HG03045 (cell line): ENCODE results near the gene FBXL7.

Source experiments
- ATAC-seq: cut with Tn5 transposase; IDR thresholded peaks from one replicate; pipeline ENCODE4 v1.9.1; 2021; ENCODE audit warnings: mild to moderate bottlenecking, moderate library complexity; ENCODE audit not compliant: unreplicated experiment

The FBXL7 gene

GRCh38 chr5:15538516-15538915 lies 38.5 kb downstream of the FBXL7 start:
- ATAC-seq, result no peak

DNA sequence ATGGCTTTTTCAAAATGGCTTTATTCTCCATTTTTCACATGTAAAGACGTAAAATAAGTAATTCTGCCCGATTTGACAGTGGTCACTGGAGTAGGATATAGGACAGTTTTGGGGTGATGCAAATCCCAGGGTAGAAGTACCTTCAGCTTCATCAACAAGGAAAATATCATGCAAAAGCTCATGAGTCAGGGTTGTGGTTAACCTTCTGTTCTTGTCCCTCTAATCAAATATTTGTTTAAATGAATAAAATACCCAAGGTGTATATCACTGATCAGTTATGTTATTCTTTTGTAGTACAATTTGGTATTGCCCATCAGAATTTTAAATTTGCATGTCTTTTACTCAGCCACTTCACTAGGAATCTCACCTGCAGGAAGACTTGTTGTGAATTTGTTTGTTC lies 40.0 kb downstream of the FBXL7 start:
- ATAC-seq, result no peak

DNA sequence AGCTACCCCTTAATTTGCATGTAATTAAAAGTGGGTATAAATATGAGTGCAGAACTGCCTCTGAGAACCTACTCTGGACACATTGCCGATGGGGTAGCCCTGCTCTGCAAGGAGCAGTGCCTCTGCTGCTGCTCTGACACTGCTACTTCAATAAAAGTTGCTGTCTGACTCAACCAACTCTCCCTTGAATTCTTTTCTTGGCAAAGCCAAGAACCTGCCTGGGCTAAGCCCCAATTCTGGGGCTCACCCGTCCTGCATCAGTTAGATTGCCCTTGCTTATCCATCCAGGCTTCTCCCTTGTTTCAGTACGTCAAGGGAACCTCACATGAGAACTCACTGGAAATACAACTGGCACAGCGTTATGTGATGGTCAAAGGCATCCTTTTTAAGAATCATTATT lies 44.1 kb downstream of the FBXL7 start:
- no peak for ATAC-seq

DNA sequence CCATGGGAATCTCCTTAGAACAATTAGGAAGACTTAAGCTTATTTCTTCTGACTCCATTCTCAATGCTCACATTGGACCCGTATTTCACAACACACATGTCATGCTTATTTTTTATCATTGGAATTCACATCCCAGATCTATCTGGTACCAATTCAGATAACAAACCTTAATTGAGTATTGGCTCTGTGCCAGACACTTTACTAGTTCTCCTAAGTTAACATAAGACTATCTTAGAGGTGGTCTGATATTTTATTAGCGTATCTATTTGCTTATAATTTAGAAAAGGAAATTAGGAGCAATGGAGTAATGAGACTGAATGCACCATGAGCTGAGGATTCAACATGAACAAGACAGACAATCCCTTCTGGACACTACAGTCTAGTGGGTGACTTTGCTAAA lies 45.1 kb downstream of the FBXL7 start:
- no peak for ATAC-seq

DNA sequence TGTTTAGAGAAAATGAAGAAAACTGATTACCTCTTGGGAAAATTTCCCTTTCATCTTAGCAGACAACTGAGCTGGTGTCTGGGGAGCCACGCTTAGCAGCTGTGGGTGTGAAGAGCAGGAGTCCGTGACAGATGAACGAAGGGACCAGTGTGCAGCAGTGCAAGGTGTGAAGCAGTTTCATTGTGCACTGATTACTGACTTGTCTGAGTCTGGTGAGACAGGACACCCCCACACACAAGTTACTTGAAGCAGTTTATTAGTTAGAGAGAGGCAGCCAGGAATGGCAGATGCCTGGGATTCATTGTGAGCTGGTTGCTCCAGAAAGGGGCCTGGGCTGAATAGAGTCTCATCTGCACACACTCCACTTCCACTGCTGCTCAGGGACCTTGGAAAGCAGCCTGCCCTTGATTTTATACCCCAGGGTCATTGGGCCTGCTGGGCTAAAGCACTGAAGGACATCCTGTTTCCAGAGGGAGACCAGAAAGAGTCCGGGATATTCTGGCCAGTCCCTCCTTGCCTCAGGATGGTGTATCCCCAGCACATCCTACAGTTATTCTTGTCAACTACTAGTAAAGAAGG lies 47.4 kb downstream of the FBXL7 start:
- ATAC-seq, result no peak

- ATAC-seq, result no peak
These were observed 50.0 kb downstream of the FBXL7 start for GRCh38 chr5:15549961-15550360.

DNA sequence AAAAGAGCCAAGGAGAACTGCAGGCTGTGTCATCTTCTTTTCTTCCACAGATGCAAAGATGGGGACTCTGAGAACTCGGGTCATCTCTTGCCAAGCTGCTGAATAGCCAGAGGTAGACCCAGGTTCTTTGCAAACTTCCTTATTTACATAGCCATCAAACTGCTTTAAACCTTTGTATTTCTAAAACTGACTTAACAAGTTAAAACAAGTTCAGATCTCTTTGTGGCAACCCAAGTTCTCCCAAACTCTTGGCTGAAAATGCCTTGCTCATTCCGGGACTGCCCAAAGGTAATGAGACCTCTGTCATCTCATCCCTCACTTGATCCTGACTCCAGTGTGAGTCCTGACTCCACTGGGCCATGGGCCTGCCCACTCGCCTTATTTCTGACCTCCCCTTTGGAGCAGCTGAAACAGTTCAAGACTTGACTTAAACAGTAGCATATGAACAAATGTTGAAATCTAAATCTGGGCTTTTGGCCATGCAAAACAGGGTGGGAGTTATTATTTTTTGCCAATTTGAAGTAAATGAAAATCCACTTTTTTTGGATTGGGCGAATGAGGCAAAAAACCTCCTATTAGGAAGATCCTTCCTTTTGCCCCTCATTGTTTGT lies 50.6 kb downstream of the FBXL7 start:
- ATAC-seq, result no peak

DNA sequence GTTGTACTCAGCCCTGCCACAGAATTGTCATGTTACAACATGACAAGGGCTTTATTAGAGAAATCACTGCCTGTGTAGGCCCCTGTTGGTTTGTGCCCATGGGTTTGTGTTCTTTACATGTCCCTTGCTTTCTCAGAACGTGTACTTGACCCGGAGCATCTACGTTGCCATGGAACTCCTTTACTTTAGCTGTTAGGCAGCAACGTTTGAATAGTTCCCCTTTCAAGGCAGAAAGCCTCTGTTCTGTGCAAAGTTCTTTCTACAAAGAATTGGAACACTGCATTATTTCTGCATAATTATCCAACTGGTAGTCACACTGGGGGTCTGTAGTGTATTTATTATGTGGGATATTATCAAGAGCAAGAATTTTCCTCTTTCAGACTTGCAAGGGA lies 51.1 kb downstream of the FBXL7 start:
- no peak for ATAC-seq

- no peak for ATAC-seq
These were observed 54.6 kb downstream of the FBXL7 start for GRCh38 chr5:15554542-15554941.

DNA sequence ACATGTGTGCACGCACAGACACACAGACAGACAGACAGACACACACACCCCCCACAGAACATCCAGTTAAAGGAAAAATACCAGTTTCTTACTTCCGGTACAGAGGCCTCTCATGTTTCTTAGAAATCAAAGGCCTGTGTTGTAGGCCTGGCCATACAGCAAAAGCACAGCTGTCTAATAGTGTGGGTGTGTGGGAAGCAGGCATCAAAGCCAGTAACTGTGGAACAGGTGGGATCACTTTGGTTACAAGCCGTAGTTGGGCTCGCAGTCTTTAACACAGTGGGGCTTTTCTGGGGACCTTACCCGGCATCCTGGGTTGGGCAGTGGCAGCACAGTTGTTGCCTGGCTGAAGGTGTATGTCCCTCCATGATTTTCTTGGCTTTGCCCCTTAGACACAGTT lies 55.2 kb downstream of the FBXL7 start:
- no peak for ATAC-seq

GRCh38 chr5:15558240-15558639 lies 58.3 kb downstream of the FBXL7 start:
- ATAC-seq, result no peak

DNA sequence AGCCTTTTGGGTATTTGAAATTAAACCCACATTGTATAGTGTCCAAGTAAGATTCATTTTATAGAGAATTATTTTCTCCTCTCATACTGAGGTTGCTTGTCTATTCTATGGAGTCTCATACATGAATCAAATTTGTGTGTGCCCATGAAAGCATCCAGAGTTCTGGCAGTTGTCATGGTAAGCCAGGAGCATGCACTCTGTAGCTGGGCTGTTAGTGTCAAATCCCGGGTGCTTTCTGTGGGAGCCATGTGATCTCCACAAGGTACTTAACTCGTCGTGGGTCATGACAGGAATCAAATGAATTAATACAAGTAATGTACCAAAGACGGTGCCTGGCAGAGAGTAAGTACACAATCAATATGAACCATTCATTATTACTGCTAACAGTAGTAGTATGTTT lies 58.7 kb downstream of the FBXL7 start:
- no peak for ATAC-seq

DNA sequence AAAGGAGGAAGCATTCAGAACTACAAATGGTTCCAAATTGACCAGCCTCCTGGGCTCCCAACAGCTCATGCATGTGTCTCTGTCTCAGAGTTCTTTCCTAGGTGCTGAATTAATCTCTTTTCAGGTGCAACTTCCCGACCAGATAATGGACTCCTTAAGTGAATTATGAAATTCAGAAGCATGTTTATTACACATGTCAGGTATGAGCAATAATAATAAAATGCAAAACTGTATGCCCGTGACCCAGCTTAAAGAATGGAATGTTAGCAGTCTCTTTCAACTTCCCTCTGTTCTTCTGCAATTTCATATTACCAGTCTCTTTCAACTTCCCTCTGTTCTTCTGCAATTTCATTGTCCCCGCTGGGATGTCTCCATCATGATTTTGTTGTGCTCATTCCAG lies 60.4 kb downstream of the FBXL7 start:
- no peak for ATAC-seq

GRCh38 chr5:15564523-15564922 lies 64.5 kb downstream of the FBXL7 start:
- ATAC-seq, result no peak

- no peak for ATAC-seq
These were observed 65.0 kb downstream of the FBXL7 start for GRCh38 chr5:15564957-15565356.

GRCh38 chr5:15566306-15566705 lies 66.3 kb downstream of the FBXL7 start:
- no peak for ATAC-seq

GRCh38 chr5:15566789-15567188 lies 66.8 kb downstream of the FBXL7 start:
- ATAC-seq, result no peak

GRCh38 chr5:15570491-15570890 lies 70.5 kb downstream of the FBXL7 start:
- no peak for ATAC-seq

GRCh38 chr5:15571081-15571480 lies 71.1 kb downstream of the FBXL7 start:
- ATAC-seq, result no peak

- ATAC-seq, result no peak
These were observed 71.6 kb downstream of the FBXL7 start for GRCh38 chr5:15571618-15572017.

GRCh38 chr5:15573590-15573989 lies 73.6 kb downstream of the FBXL7 start:
- no peak for ATAC-seq

DNA sequence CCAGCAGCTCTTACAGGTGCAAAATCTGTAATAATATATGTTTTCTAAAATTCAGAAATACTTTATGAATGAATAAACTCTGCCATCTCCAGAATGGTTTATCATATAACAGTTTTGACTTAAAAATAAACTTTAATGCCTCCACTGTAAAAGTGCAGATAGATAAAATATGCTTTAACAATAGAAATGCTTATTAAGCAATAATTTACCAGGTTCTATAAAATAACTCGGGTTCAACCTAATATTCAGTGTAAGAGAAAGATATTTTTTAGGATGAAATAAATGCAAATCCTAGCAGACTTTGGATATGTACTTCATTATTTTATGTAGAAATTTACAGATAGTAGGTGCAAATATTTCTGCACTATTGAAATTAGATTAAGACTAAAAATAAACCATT lies 74.1 kb downstream of the FBXL7 start:
- ATAC-seq, result no peak

DNA sequence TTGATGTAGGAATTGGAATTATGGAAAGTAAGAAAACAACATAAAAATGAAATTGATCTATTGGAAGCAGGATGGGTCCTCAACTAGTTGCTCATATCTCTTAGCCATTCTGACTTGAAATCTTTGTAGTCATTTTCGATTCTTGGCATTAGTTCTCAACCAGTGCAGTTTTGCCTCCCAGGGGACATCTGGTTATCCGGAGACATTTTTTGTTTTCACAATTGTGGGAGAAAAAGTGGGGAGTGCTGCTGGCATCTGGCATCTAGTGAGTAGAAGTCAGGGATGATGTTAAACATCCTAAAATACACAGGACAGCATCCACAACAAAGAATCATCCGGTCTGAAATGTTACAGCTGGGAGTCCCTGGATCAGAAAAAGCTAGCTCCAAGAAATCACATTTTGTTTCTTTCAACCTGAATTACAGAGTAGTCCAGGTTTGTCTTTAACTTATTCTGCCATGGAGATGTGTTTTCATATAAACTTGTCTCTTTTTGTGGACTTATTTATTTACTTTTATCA lies 74.9 kb downstream of the FBXL7 start:
- ATAC-seq, result no peak
